Tongue (tissue), 2 donors: ENCODE results near the gene RNF166. TPM values are rescaled to one million over a fixed set of nuclear protein-coding genes. Genes with fewer than 3 reads are reported as not detected.
A peak's percentile ranks its signal among the peaks of the same experiment; 100 is the strongest.

Source experiments
- DNase-seq: peaks from one replicate; pipeline ENCODE4 v3.0.0-alpha.2; 2015
- total RNA-seq: library from RNA; depleted of rRNA; stranded (reverse); fragments of >200 nt; gene quantifications from one replicate; pipeline ENCODE4 v1.2.3, GENCODE V29; 2014

Gene RNF166
- total RNA-seq, 1 donor from 2014 or later: 20.0 TPM

GRCh38 chr16:88739139-88739976 lies 33.1 kb upstream of the RNF166 start:
- DNase-seq: peak; percentile 89

- no peak for DNase-seq
Measured at GRCh38 chr16:88738151-88739084, 32.2 kb upstream of the RNF166 start.

- peak; percentile 72 for DNase-seq
Measured at GRCh38 chr16:88737298-88738150, 31.3 kb upstream of the RNF166 start.

- DNase-seq: no peak
Measured at GRCh38 chr16:88736496-88736895, 30.3 kb upstream of the RNF166 start.

GRCh38 chr16:88736088-88736487 lies 29.9 kb upstream of the RNF166 start:
- no peak for DNase-seq

- DNase-seq: no peak
Measured at GRCh38 chr16:88735616-88736015, 29.4 kb upstream of the RNF166 start.

GRCh38 chr16:88735121-88735520 lies 28.9 kb upstream of the RNF166 start:
- no peak for DNase-seq

- DNase-seq: no peak
Measured at GRCh38 chr16:88734361-88734728, 28.1 kb upstream of the RNF166 start.

- no peak for DNase-seq
Measured at GRCh38 chr16:88733630-88734360, 27.6 kb upstream of the RNF166 start.

- no peak for DNase-seq
Measured at GRCh38 chr16:88732961-88733294, 26.7 kb upstream of the RNF166 start.

GRCh38 chr16:88732172-88732960 lies 26.2 kb upstream of the RNF166 start:
- peak; percentile 32 for DNase-seq

- DNase-seq: no peak
Measured at GRCh38 chr16:88731699-88732098, 25.5 kb upstream of the RNF166 start.

GRCh38 chr16:88730632-88731607 lies 24.7 kb upstream of the RNF166 start:
- DNase-seq: peak; percentile 90

GRCh38 chr16:88727871-88728270 lies 21.7 kb upstream of the RNF166 start:
- DNase-seq: peak; percentile 82

- no peak for DNase-seq
Measured at GRCh38 chr16:88726981-88727380, 20.8 kb upstream of the RNF166 start.

GRCh38 chr16:88726408-88726749 lies 20.2 kb upstream of the RNF166 start:
- no peak for DNase-seq

GRCh38 chr16:88725609-88726407 lies 19.6 kb upstream of the RNF166 start:
- no peak for DNase-seq

- no peak for DNase-seq
Measured at GRCh38 chr16:88724855-88725555, 18.8 kb upstream of the RNF166 start.
